ENCODE measurements around the gene SCN8A.

The SCN8A gene

DNA sequence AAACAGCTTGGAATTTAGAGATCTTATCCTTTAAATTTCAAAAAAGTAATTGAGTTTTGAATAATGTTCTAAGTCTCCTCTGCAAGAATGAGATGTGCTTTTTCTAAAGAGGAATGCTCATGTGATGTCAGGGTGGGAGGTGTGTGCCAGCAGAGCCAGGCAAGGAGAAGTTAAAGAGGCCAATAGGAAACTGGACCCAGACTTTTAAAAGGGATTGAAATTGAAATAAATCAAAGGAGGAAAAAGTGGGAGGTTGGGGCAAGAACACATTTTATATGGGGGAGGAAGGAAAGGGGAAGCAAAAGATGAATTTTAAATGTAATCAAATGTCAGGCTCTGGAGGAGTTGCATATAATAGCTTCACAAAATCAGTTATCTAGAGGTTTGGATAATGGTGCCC is 131.4 kb downstream of the SCN8A start:
- DNase-seq, result no peak

GRCh38 chr12:51726161-51726560 is 135.1 kb downstream of the SCN8A start:
- DNase-seq, result no peak

DNA sequence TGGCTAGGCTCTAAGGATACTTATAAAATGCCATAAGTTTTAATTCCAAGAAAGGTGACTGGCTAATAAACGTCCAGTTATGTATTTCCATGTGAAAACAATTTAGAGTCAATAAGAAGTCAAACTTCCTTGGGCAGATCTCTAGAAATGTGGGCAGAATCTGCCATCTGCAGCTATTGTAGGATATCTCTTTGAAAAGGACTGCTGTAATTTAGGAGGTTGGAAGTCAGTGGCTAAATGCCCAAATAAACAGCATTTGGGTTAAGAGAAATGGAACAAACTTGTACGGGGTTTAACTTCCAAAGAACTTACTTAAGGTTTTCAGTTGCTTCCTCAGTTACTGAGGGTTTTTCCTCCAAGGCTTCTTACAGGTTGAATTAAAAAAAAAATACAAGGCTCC is 135.9 kb downstream of the SCN8A start:
- no peak for DNase-seq

DNA sequence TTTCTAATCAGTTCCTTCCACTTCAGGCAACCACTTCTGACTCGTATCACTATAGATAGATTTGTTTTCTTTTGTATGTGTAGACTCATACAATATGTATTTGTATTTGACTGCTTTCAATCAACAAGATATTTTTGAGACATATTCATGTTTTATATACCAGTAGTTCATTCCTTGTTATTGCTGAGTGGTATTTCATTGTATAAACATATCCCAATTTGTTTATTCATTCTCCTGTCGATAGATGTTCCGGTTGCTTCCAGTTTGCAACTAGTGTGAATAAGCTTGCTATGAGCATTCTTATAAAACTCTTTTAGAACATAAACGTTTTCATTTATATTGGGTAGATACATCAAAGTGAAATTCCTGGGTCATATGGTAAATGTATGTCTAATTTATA is 138.3 kb downstream of the SCN8A start:
- no peak for DNase-seq

DNA sequence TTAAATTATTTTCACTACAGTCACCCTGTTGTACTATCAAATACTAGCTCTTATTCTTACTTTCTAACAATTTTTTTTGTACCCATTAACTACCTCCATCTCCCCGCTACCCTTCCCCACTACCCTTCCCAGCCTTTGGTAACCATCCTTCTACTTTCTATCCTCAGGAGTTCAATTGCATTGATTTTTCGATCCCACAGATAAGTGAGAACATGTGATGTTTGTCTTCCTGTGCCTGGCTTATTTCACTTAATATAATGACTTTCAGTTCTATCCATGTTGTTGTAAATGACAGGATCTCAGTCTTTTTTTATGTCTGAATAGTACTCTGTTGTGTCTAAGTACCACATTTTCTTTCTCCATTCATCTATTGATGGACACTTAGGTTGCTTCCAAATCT is 139.7 kb downstream of the SCN8A start:
- DNase-seq, result no peak

DNA sequence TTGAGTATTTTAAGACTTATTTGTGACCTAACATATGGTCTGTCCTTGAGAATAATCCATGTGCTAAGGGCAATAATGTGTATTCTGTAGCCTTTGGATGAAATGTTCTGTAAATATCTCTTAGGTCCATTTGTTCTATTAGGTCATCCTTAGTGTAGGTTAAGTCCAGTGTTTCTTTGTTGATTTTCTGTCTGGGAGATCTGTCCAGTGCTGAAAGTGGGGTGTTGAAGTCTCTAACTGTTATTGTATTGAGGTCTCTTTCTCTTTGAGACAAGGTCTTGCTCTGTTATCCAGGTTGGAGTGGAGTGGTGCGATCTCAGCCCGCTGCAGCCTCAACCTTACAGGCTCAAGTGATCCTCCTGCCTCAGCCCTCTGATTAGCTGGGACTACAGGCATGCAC is 149.5 kb downstream of the SCN8A start:
- DNase-seq, result no peak

DNA sequence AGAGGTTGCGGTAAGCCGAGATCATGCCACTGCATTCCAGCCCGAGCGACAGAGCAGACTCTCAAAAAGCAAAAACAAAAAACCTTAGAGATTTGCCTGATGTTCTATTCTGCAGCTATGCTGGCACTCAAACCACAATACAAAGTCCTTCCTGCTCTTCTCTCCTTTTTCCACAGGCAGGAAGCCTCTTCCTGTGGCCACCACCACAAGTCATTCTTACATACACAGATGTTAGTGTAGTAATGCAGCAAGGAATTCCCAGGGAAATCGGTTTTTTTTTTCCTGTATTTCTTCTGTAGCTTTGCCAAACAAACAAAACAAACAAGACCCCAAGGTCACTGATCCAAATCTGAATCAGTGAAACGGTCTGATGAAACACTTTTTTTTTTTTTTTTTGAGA is 153.2 kb downstream of the SCN8A start:
- DNase-seq, result no peak

- no peak for DNase-seq
Measured at GRCh38 chr12:51744957-51745356, 153.9 kb downstream of the SCN8A start.

DNA sequence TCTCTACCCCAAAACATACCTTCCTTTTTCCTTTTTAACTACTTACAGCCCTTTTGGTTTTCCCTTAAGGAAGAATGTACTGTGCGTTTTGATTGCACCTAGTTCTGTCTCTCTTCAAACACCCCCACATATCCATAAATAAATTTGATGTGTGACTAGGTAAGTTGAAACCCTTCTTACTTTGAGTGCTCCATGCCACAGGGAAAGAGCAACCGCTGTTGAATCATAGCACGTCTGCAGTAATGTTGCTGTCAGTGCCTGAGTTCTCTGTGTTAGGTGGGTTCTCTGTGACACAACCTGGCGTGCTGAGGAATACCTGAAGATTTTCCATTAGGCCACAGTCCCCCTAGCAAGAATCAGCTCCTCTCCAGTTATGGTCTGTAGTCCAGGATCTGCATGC is 155.4 kb downstream of the SCN8A start:
- DNase-seq, result no peak

DNA sequence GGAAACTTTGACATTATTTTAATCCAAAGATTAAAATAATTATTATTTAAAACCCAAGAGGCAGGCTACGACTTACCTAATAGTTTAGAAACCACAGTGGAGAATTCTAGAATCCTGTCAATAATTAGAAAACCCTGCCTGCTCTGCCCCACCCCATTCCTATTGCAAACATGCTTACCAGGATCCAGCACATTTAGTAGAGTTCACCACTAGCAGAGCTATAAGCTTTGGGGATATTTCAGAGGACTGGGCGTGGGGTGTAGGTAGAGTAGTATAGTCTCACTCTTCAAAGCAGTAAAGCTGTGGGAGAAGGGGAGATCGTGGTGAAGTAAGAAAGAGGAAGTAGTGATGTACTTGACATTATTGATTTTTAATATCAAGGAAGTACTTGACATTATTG is 157.2 kb downstream of the SCN8A start:
- no peak for DNase-seq

- no peak for DNase-seq
Measured at GRCh38 chr12:51749206-51749985, 158.4 kb downstream of the SCN8A start.

- no peak for DNase-seq
Measured at GRCh38 chr12:51749986-51750317, 158.9 kb downstream of the SCN8A start.

GRCh38 chr12:51751661-51752060 is 160.6 kb downstream of the SCN8A start:
- DNase-seq, result no peak

DNA sequence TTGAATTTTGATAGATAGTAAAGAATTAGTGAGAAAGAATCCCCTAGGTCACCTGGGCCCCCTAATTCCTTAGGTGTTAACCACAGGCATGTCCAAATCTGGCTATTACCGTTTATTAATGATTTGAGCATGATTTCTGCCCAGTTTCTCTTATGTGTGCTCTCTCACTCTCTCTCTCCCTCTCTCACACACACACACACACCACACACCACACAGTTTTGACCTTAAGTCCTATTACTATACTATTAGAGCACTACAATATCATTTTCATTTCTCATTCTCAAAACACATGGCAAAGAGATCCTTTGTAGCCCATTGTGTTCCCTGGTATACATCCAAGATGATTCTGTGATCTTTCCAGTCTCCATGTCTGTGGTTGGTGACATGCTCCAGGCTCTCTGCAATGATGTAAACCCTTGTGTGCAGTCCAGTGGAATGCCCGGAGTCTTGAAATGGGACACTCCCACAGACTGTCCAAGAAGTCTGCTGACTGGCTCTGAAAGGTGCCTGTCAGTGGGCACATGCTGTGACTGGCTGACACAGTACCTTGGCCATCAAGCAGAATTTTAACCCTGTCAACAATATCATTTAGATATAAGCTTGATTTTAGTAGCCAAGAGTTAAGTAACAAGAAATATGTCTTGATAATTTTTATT is 161.3 kb downstream of the SCN8A start:
- no peak for DNase-seq

DNA sequence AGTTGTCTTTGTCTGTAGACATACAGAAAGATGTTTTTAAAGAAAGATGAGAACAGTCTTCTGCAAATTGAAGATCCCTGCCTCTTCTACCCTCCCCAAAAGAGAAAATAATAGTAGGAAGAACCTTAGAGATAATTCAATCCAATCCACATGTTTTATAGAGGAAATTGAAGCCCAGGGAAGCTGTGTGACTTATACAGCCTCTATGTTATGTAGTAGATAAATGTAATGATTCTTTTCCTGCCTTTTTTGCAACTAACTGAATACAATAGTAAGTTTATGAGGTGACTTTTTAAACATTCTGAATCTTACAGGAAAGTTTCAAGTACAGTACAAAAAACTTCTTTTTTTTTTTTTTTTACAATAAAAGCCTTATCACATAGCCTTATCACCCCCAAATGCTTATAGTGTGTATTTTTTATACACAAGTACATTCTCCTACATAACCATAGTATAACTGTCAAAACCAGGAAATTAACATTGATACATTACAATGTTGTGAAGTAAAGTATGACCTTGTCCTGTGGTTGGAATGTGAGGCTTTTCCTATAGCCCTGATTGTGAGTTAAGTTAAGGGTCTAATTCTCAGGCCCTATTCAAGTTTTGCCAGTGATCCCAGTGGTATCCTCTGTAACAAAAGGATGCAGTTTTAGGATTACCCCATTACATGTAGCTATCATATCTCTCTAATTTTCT is 163.1 kb downstream of the SCN8A start:
- DNase-seq, result no peak

DNA sequence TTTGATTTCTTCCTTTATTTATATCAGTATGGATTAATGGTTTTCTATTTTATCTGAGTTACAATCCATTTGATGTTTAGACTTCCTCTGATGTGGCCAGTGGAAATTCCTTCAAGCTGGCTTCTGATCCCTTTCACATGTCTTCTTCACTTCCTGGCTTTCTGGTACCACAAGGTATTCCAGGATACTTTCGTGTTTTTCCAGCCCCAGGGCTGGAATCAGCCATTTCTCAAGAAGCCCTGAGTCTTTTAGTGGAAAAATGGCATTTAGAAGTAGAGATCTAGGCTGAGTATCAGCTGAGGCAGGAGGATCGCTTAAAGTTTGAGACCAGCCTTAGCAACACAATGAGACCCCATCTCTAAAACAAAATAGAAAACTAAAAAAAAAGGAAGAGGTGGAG is 164.2 kb downstream of the SCN8A start:
- DNase-seq, result no peak

DNA sequence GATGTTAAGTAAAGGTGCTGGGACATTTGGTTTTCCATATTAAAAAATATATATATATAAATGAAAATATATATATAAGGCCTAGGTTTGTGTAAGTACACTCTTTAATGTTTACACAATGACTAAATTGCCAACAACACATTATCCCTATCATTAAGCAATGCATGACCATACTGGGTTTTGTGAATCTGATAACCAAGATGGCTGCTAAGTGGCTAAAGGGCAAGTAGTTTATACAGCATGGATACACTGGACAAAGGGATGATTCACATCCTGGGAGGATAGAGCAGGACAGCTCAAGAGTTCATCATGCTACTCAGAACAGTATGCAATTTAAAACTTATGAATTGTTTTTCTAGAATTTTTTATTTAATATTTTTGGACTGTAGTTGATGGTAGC is 168.1 kb downstream of the SCN8A start:
- no peak for DNase-seq

GRCh38 chr12:51759695-51760094 is 168.7 kb downstream of the SCN8A start:
- DNase-seq, result no peak

DNA sequence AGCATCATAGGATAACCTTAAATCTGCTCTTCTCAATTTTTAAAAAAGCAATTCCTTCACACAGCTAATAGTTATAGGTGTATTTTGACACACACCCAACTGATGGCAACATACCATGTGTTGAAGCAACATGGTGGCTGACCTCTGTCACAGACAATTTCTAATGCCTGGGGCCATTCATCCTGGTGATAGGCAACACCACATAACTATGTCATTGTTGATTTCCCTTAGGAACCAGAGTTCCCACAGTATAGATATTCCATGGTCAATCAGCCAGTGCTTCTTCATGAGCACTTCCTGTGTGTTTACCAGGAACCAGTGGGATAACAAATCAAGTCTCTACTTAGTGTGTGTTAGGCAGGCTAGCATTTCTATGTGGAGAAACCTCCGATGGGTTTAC is 169.2 kb downstream of the SCN8A start:
- no peak for DNase-seq

DNA sequence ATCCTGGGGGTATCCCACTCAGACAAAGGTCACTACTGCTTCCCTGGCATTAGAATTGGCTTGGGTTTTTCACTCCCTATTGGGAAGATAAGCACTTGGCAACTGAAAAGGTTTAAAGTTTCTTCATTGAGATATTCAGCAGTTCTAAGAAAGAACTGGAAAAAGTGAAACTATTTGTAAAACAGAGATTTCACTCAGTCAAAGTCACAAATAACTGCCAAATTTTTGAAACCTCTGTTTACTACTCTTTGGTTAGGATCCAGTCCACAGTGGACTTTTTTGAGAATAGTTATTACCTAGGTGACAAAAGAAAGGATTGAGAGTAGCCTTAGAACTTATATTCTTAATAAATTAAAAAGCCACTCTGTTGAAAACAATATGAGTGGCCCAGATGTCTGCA is 172.7 kb downstream of the SCN8A start:
- DNase-seq, result no peak

- no peak for DNase-seq
Measured at GRCh38 chr12:51766067-51766676, 175.1 kb downstream of the SCN8A start.

DNA sequence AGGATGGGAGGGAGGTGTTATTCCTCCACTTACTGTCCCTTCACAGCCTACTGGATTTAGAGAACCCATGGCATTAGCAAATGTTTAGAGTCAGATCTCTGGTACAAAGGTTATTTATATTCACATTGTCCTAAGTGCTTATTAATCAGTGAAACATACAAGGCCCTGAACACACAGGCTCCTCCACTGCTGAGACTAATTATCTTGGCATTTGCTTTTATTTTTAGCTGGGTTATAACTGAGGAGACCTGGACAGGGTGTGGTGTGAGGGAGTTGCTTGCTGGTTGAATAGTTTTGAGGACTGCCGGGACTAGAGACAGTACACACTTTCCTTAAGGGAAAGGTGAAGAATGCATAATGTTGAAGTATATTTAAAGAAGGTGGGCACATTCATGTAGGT is 180.0 kb downstream of the SCN8A start:
- no peak for DNase-seq

DNA sequence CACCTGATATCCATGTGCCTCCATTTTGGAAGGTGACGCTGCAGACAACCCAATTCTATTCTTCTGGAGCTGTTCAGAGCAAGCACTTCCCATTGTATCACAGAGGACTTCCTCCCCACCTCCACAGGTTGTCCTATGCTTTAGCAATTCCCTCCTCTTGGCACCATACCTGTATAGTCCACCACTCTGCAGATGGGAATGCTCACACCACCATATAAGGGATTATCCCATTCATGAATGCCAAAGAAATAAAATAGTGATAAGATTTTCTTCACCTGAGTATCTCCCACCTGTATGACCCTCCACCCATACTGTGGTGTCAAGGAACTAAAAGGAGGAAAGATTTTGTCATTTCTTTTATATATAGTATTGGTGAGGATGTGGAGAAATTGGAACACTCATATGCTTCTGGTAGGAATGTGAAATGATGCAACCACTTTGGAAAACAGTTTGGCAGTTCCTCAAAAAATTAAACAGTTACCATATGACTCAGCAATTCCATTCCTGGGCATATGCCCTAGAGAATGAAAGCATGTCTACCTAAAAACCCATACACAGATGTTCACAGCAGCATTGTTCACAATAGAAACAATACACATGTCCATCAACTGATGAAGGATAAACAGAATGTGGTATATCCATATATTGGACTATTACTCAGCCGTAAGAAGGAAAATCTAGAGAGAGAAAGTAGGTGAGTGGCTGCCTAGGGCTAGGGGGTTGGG is 182.3 kb downstream of the SCN8A start:
- no peak for DNase-seq

All from stimulated activated CD4-positive, alpha-beta T cell treated with anti-CD3 and anti-CD28 coated beads, Interleukin-2, amount 100 ng/mL, for 48 hours (primary cell).